ENCODE measurements around the gene FFAR3.
"Not testable (repeated sequence)": the region's sequence is repeated elsewhere in the genome, so short reads cannot be mapped to it uniquely, and the experiment has no call there.

Gene FFAR3

GRCh38 chr19:35401416-35401815 lies 43.2 kb downstream of the FFAR3 start:
- DNase-seq (ENCODE audit: low spot score), result not testable (repeated sequence)

- no peak for DNase-seq (ENCODE audit: low spot score)
Measured at GRCh38 chr19:35403116-35403760, 45.0 kb downstream of the FFAR3 start.

- no peak for DNase-seq (ENCODE audit: low spot score)
Measured at GRCh38 chr19:35404879-35405622, 46.8 kb downstream of the FFAR3 start.

GRCh38 chr19:35407619-35408018 lies 49.4 kb downstream of the FFAR3 start:
- DNase-seq (ENCODE audit: low spot score), result no peak

- no peak for DNase-seq (ENCODE audit: low spot score)
Measured at GRCh38 chr19:35408284-35409171, 50.3 kb downstream of the FFAR3 start.

GRCh38 chr19:35409191-35409590 lies 50.9 kb downstream of the FFAR3 start:
- DNase-seq (ENCODE audit: low spot score), result no peak
